Cardiac fibroblast (primary cell): Measurements from ENCODE around the gene NR4A3.

Source experiments
- DNase-seq, 2 donors: peaks; one replicate each; pipeline versions ENCODE4 v3.0.0 to v3.0.0-alpha.2; 2010; ENCODE audit warnings: low read depth in 2 of 2
- H3K4me3 ChIP-seq, 2 donors: replicated peaks in 1 of 2; 1 replicate in 1 of 2; 2 replicates in 1 of 2; pipeline ENCODE4 v1.5.1; 2011; ENCODE audit warnings: low read depth in 2 of 2, low read length in 2 of 2, mild to moderate bottlenecking in 2 of 2, moderate library complexity in 1 of 2
- CTCF ChIP-seq: IDR thresholded peaks from one replicate; pipeline ENCODE4 v1.5.1; 2011; ENCODE audit warnings: low read depth, mild to moderate bottlenecking, low read length, inconsistent platforms

NR4A3 gene

GRCh38 chr9:99783799-99784198 lies 37.9 kb upstream of the NR4A3 start:
- DNase-seq = no peak
- no peak for TF ChIP-seq CTCF
- H3K4me3 ChIP-seq = no peak overlapping the region

GRCh38 chr9:99785010-99785590 lies 36.6 kb upstream of the NR4A3 start:
- H3K4me3 ChIP-seq = no peak overlapping the region
- DNase-seq = no peak
- TF ChIP-seq CTCF = no peak

DNA sequence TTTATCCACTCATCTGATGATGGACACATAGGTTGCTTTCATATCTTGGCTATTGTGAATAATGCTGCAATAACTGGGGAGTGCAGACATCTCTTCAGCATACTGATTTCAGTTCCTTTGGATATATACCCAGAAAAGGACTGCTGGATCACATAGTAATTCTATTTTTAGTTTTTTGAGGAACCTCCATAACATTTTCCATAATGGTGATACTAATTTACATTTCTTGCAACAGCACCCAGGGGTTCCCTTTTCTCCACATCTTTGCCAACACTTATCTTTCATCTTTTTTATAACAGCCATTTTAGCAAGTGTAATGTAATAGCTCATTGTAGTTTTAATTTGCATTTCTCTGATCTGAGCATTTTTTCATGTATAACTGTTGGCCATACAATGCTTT lies 34.1 kb upstream of the NR4A3 start:
- no peak for DNase-seq
- TF ChIP-seq CTCF = no peak
- no peak overlapping the region for H3K4me3 ChIP-seq

DNA sequence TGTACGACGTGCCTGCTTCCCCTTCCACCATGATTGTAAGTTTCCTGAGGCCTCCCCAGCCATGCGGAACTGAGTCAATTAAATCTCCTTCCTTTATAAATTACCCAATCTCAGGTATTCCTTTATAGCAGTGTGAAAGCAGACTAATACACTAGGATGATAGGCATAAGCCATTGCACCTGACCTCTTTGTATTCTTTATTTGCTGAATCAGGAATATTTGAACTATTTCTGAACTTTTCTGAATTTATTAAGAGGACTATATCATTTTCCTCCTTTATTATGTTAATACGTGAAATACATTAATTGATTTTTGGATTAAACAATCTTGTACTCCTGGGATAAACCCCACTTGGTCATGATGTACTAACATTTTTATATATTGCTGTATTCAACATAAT lies 28.2 kb upstream of the NR4A3 start:
- TF ChIP-seq CTCF = no peak
- no peak overlapping the region for H3K4me3 ChIP-seq
- DNase-seq = no peak

DNA sequence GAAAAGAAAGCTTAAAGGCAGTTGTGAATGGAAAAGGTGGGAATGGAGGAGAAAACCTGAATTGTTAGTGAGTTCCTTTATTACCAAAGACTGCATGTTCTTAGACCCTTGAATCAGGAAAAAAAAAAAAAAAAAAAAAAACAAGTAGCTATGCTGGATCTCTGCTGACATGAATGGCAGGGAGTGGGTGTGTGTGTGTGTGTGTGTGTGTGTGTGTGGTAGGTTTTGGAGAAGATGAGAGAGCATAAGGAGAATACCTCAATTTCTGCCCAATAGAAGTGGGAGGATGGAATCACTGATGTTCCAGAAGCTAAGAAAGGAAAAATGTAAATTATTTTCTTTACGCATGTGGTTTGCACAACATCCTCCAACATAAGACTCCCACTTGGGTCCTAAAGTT lies 25.5 kb upstream of the NR4A3 start:
- no peak for DNase-seq
- TF ChIP-seq CTCF = no peak
- H3K4me3 ChIP-seq = no peak overlapping the region

- no peak for TF ChIP-seq CTCF
- no peak for DNase-seq
- no peak overlapping the region for H3K4me3 ChIP-seq
Observed at GRCh38 chr9:99801775-99802174, 19.9 kb upstream of the NR4A3 start.

DNA sequence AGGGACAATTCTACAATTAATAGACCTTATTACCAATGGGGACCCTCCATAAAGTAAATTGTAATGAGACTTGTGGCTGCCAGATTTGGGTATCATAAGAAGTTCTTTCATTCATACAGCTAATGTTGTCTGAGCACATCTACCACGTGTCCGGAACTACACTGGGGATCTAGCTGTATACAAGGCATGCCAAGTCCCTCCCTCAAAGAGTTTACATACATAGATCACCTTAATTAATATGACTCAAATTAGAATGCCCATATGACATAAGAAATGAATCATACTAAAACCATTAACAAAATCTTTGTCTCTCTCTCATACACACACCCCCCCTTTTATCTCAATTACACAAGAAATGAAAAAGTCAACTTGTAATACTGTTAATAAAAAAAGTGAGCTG lies 18.0 kb upstream of the NR4A3 start:
- no peak for DNase-seq
- TF ChIP-seq CTCF = no peak
- no peak overlapping the region for H3K4me3 ChIP-seq
